GM23338 (cell line): Measurements from ENCODE around the gene TMBIM6.

Source experiments
- CTCF ChIP-seq, 2 experiments: fragments of 200-600 bp in 1 of 2; sonication (generic) in 1 of 2; conservative IDR thresholded peaks; 2 replicates each; pipeline versions ENCODE4 v1.5.1 to v1.6.1; 2016 to 2017; ENCODE audit warnings: antibody characterized with exemption in 2 of 2, low read depth in 2 of 2, mild to moderate bottlenecking in 2 of 2, moderate library complexity in 1 of 2
- EZH2 ChIP-seq: fragments of 200-600 bp; sonication (generic); IDR thresholded peaks from one replicate; pipeline ENCODE4 v1.8.0; 2017; ENCODE audit warnings: antibody characterized with exemption, mild to moderate bottlenecking, low read depth; ENCODE audit not compliant: unreplicated experiment
- POLR2AphosphoS5 ChIP-seq: IDR thresholded peaks from 2 replicates; pipeline ENCODE4 v1.6.1; 2016; ENCODE audit warnings: antibody characterized with exemption, low read depth
- REST ChIP-seq: IDR thresholded peaks from one replicate; pipeline ENCODE4 v1.6.1; 2018; ENCODE audit warnings: antibody characterized with exemption; ENCODE audit not compliant: unreplicated experiment
- ZNF114 ChIP-seq: fragments of 250-450 bp; sonication (Bioruptor Pico); IDR thresholded peaks from 2 replicates; pipeline ENCODE4 v1.5.0; 2020; ENCODE audit warnings: mild to moderate bottlenecking, moderate library complexity

- TF ChIP-seq POLR2AphosphoS5 (no peak), CTCF (conservative IDR thresholded peaks at IDR 0.05; ENCODE audit: low read depth in 2 of 2) (no peak), ZNF114 (CRISPR knock-in tag) (no peak), EZH2 (no peak), REST (no peak)
These were observed 44.6 kb upstream of the TMBIM6 start for GRCh38 chr12:49696723-49697122.
